ENCODE results near the gene NEB. TPM values are rescaled to one million over a fixed set of nuclear protein-coding genes. Genes with fewer than 3 reads are reported as not detected.

NEB gene
- total RNA-seq, 4 donors from 2014 or later: 0.98 to 4.4 (median 2.4) TPM

- TF ChIP-seq CTCF (IDR thresholded peaks at IDR 0.05; ENCODE audit: low read depth): no peak
Measured at GRCh38 chr2:151616760-151617339, 117.4 kb downstream of the NEB start.

- TF ChIP-seq CTCF (IDR thresholded peaks at IDR 0.05; ENCODE audit: low read depth): no peak
Measured at GRCh38 chr2:151614606-151615306, 119.5 kb downstream of the NEB start.

GRCh38 chr2:151614159-151614558 lies 120.1 kb downstream of the NEB start:
- no peak for TF ChIP-seq CTCF (IDR thresholded peaks at IDR 0.05; ENCODE audit: low read depth)

DNA sequence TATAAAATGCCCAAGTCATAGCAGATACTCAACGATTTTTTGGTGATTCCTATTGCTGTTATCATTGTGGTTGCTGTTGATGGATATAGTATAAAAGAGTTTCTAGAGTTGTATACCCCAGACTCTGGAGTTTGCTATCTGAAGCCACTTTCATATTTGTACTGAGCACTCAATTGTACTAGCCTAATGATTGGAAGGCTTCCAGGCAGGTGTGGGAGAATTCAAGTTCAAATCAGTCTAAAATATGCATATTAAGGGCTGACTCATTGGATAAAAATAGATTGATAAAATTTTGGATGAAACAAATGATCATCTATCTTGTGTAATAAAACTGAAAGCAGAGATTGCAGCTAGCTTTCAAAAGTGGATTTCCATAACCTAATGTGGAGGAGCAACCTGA lies 122.9 kb downstream of the NEB start:
- no peak for TF ChIP-seq CTCF (IDR thresholded peaks at IDR 0.05; ENCODE audit: low read depth)

DNA sequence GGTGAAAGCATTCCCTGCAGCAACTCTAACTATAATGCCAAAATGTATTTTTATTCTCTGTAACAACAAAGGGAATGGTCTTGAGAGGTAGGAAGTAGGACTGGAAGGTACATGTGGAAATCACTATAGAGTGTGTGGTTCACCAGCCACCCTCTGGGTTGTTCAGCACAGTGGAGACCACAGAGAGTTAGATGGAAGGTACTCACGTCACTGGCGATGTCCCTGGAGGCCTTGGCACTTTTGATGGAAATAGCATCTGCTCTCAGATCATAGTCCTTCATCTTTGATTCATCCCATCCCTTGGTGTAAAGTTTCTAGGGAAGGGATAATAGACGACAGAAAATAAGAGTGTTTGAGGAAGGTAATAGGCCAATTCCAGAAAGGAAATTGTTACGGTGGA lies 124.0 kb downstream of the NEB start:
- no peak for TF ChIP-seq CTCF (IDR thresholded peaks at IDR 0.05; ENCODE audit: low read depth)

- TF ChIP-seq CTCF (IDR thresholded peaks at IDR 0.05; ENCODE audit: low read depth): no peak
Measured at GRCh38 chr2:151609705-151610104, 124.6 kb downstream of the NEB start.

- no peak for TF ChIP-seq CTCF (IDR thresholded peaks at IDR 0.05; ENCODE audit: low read depth)
Measured at GRCh38 chr2:151577116-151577515, 157.2 kb downstream of the NEB start.
